Astrocyte of the hippocampus (primary cell): ENCODE results near the gene ARMS2.

Experiments used
- DNase-seq: peaks from one replicate; pipeline ENCODE4 v3.0.0; 2011; ENCODE audit warnings: low read depth, low spot score

Gene ARMS2

DNA sequence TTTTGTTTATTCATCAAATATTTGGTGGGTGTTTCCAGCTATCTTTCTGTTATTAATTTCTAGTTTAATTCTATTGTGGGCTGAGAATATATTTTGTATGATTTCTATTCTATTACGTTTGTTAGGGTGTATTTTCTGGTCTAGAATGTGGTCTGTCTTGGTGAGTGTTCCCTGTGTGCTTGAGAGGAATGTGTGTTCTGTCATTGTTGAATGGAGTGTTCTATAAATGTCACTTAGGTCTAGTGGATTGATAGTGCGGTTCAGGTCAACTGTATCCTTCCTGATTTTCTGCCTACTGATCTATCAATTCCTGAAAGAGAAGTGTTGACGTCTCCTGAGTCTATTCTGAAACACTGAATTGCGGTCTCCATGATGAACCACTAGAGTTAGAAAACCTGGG, 15.4 kb downstream of the ARMS2 start:
- DNase-seq = no peak

DNA sequence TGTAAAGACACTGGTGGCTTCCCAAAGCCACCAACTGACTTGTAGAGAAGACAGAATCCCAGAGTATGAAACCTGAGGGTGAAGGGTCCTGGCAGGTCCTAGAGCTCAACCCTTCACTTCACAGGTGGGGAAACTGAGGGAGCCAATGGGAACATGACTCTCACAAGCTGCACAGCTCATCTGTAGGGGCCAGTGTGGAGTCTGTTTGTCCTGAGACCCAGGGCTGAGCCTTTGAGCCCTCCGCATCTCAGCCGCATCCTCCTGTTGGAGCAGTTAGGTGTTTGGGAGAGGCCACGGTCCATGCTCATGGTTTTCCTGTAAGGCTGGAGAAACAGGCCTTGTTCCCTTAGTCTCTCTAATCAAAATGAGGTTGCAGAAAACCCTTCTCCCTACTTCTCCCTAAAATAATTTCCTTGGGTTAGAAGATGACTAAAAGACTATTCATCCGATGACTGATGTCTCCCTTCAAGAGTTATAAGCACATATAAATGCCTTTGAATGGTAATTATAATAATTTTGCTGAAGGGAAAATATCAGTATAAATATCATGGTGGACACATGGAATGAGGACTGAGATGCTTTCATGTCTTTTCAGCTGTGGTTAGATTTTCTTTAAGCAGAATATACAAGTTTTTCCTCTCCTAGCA, 17.2 kb downstream of the ARMS2 start:
- DNase-seq = no peak

DNA sequence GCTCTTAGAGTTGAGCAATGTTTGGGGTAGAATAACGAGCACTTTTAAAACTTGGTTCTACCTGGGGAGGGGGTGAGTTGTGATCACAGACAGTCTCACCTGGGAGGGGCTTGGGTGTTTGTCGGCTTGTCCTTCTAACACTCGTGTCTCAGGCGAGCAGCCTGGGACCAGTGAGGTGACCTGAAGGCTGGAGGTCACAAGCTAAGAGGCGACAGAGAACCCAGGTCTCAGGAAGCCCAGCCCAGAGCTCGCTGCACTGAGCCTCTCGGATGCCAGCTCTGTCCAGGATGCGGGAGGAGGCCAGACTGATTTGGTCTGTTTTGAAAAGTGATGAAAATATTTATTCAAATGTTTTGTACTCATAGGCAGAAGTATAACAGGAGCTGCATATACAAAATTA, 18.7 kb downstream of the ARMS2 start:
- DNase-seq = no peak

DNA sequence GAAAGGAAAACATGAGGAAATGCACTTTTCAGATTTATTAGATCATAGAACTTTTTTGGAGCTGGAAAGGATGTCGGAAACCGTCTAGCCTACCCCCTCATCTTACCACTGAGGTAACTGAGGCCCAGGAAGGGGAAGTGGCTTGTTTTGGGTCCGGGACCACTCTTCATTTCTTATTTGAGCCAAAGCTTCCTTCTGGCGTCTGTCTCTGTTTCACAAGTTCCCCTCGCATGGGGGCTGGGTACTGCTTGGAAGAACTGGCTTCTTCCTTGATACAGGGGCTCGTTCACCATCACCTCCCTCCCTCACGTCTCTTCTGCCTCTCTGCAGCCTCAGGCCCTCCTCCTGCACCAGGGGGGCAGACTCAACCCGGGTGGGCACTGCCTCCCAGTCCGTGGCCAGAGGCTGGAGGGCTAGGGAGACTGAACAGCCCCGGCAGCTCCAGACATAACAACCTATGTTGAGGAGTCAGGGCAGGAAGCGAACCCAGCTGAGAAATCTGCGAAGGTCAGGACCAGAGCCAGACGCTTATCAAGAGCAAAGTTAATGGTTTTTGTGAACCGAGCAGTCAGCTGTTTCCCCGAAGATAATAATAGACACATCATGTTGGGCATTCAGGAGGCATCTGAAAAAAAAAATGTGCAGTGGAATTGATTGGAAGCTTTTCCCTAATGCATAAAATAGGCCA, 19.8 kb downstream of the ARMS2 start:
- no peak for DNase-seq

DNA sequence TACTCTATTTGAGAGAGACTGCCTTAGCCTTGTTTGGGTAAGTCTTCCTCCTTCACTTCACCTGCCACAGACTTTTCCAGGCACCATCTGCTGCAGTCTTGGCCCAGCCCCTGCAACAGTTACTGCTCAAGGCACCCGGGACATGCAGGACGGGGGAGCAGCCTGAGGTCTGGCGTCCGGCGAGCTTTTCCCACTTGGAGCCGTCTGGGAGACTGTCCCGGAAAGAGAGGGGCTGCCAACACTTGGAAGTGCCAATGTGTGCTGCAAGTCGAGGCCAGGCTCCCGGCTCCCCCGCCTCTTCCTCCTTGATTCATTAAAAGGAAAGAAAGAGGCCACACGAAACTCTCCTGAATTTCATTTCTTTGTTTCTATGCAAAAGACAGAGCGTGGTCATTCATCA, 20.6 kb downstream of the ARMS2 start:
- peak; percentile 53 for DNase-seq

DNA sequence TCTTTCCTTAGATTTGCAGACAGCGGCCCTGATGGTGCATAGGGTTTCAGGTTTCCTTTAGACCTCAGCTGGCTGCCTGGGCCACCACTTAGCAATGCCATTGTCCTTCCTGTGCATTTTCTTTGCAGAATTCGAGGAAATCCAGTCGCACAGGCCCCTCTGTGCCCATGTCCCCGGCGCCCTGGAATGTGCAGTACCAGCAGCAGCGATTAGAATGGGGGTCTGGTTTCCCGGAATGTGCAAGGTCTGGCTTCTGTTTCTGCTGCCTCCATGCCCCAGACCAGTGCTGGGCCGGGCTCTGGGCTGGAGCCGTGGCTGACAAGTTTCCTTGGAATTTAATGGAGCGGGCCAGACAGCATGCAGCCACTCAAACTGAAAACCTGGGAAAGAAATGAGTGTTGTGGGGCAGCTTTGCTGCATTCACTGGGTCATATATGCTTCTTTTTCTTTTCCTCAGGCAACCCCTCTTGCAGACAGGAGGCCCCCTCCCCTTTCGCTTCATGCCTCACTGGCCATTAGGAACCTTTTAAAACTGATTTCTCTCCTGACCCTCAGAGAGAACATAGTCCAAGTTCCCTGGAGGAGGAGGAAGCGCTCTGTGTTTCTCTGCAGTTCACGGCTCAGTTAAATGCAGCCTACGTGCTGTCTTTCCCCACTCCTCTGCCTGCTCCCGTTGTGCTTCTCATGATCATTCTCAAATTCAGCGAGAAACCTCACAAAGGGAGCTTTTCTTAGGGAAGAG, 21.3 kb downstream of the ARMS2 start:
- DNase-seq = peak; percentile 81

DNA sequence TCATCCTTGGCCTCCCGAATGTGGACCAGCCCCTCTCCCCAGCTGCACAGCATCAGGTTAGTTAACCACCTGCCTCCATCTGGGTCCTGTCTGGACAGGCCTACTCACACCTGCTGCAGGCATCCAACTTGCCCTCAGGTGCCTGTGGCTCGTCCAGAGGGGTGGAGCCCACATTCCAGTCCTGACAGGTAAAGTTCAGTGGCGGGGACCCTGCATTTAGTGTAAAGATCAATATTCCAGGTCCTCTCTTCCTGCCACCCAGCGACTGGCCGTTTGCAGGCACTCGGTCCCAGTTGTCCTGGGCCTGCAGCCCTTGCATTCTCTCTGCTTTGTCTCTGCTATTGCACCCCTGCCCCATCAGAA, 21.9 kb downstream of the ARMS2 start:
- no peak for DNase-seq

DNA sequence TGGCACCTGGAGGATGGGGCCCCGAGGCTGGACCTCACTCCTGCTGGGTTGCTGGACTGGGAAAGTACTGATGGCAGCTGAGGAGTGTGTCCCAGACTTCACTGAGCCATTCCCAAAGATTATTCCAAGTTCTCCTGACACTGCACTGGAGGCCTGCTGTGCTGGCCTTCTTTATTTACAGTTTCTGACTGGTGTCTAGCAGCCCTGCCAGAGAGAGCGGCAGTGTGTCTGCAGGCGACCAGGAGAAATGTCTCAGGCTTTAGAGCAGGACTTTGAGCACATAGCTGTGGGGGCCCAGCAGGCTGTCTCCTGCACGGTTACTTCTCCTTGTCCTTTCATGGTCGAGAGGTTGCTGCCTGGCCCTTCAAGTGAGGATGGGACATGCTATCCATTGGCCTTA, 23.0 kb downstream of the ARMS2 start:
- DNase-seq = no peak

DNA sequence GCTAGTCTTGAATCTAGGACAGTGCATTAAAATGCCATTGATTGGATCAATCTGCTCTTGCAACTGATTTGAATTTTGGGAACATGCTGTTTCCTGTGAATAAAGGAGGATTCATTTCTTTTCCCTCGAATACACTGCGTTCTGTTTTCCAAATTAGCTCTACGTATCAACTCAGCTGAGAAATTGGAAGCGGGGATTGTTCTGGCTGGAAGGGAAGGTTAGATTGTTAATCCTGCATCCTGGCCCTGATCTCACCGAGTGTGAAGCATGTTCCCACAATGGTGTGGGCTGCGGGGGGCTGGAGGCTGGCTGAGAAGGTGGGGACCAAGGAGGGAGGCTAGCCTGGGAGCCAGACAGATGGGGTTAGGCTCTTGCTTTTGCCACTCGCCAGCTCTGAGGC, 24.5 kb downstream of the ARMS2 start:
- DNase-seq = no peak

DNA sequence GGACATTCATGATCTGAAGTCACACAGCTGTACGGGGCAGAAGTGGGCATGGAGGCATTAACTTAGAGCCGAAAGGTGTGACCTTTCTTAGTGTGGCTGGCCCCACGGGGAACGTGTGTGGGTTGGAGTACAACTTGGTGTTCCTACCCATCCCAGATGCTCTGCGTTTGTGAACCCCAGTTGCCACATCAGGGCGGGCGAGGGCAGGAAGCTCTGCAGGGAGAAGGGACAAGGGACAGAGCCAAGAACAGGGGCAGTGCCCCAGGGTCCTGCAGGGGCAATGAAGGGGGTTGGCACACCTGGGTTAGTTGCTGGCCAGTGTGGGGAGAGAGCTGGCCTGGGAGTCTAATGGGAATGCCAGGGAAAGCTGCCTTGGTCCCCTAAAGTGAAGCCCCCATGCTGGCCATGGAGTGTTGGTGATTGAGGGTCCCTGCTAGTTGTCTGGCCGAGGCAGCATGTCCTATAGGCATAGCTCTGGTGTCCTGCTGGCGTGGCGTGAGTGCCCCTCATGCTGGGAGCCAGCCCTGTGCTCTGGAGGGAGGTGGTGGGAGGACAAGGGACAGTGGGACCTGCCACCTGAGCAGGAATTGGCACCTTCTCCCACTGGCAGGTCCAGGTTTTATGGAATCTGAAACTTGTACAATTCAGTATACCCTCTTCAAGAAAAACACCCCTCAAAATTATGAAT, 25.8 kb downstream of the ARMS2 start:
- DNase-seq = no peak

DNA sequence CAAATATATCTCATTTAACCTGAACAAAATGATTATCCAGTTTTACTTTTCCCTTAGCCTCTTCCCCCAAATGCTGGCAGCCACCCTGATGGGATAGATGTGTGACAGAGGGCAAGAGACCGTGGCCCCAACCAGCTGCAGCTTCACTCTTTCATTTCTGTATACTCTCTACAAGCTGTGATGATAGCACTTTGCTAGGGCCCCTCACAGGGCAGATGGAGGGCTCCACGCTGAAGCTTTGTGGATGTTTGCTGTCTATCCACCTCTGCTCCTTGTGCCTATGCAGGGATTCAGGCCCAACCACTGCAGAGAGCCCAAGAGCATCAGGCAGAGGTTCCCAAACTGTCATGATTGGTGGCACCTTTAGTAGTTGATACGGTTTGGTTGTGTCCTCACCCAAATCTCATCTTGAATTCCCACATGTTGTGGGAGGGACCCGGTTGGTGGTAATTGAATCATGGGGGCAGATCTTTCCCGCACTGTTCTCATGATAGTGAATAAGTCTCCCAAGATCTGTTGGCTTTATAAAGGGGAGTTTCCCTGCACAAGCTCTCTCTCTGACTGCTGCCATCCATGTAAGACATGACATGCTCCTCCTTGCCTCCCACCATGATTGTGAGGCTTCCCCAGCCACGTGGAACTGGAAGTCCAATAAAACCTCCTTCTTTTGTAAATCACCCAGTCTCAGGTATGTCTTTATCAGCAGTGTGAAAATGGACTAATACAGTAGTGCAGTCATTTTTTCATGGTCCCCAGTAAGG, 27.0 kb downstream of the ARMS2 start:
- DNase-seq = no peak

DNA sequence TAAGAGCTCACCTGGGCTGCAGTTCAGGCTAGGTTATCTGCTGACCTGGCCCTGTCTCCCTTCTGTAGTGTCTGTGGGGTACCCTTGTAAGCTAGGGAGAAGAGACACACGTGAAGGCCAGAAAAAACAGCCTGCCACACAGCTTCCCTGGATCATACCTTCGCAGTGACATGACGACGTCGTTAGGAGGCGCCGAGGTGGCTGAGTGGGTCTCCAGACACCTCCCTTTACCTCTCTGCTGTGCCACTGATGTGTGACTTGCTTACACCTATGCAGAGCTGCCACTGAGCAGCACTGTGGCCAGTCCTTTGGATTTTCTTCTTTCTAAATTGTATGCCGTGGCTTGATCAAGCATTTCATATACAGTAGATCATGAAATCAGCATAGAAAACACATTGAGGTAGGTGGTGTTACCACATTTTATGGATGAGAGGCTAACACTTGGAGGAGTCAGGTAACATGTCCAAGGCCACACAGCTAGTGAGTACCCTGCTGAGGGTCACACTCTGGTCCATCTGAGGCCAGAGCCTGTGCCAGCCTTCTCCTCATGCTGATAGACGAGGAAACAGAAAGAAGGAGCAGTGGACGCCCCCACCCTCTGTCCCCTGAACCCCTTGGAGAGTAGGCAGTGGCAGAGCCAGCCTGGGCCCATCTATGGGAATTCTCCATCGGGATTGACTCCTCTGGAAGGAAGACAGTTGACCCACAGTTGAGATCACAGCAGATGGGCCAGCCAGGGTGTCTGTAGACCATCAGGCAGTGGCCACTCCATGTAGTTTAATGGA, 30.0 kb downstream of the ARMS2 start:
- DNase-seq = no peak

DNA sequence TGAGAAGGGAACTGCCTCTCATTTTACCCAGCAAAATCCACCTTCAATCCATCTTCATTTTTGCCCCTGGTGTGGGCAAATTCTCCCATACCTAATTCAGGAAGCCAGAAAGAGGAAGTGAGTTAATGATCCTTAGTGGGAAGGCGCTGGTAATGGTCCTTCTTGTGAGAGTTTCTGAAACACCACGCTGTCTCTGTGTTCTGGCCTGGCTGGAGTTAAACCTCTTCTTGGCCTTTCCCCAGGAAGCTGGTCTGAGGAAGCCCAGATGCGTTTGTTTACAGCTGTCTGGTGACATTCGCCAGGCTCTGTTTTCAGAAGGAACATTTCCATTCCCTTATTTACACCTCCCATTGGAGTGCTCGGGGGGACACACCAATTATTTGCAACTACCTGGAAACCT, 31.2 kb downstream of the ARMS2 start:
- DNase-seq = no peak

DNA sequence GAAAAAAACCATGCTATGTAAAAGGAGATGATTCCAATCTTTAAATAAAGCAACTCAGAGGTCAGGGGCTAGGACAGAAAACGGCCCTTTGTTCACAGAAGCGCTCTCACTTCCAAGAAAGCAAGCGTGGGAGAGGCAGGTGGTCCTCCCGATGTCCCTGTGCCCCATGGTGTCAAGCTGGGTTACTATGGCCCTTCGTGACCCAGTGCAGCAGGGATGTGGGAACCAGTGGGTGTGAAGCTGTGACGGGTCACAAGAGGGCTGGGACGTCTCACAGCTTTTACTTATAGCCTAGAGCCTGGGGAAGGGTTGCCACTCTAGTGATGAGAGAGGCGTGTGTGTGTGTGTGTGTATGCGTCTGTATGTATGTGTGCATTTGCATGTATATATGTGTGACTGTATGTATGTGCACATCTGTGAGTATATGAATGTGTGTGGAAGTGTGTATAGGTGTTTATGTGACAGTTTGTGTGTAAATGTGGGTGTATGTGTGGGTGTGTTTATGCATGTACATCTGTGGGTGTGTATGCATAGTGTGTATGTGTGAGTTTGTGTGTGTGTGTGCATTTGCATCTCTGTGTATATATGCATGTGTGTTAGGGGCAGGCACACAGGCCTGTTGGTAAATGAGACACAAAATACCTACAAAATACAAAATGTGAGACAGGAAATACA, 32.1 kb downstream of the ARMS2 start:
- DNase-seq = no peak

DNA sequence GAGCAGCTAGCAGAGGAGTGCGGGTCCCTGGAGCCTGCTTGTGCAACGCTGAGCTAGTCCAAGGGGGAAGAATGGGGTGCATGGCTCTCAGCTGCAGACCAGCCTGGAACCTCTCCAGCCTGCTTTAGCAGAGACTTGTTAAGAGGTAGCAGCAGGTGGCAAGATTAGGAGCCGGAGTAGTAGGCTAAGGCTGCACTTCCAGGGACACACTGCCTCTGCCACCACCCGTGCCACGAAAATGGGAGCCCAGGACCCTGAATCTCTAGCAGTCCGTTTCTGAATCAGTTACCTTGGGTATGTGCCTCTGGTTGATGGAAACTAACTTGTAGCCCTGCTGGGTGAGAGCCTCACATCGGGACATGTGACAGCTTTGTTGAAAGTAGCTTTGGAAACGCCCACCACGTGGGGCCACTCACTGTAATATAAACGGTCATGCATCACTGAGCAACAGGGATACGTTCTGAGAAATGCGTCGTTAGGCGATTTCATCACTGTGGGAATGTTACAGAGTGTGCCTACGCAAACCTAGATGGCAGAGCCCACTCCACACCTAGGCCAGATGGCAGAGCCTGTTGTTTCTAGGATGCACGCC, 32.8 kb downstream of the ARMS2 start:
- no peak for DNase-seq

DNA sequence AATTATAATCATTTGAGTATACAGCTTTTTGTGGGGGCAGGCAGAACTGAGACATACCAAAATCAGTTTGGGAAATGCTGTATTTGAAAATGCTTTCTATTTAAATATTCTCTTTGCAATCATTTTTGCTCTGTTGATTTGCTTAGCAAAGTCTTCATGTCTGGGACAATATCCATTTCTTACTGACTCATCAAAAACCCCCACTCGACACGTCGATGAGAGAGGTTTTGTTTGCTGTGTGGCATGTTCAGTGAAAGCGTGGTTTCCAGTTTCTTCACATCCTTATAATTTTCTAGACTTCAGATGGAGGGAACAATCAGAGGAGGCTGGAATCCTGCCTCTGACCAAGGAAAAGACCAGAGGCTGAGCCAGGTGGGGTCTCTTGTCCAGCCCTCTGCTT, 35.8 kb downstream of the ARMS2 start:
- peak; percentile 52 for DNase-seq

DNA sequence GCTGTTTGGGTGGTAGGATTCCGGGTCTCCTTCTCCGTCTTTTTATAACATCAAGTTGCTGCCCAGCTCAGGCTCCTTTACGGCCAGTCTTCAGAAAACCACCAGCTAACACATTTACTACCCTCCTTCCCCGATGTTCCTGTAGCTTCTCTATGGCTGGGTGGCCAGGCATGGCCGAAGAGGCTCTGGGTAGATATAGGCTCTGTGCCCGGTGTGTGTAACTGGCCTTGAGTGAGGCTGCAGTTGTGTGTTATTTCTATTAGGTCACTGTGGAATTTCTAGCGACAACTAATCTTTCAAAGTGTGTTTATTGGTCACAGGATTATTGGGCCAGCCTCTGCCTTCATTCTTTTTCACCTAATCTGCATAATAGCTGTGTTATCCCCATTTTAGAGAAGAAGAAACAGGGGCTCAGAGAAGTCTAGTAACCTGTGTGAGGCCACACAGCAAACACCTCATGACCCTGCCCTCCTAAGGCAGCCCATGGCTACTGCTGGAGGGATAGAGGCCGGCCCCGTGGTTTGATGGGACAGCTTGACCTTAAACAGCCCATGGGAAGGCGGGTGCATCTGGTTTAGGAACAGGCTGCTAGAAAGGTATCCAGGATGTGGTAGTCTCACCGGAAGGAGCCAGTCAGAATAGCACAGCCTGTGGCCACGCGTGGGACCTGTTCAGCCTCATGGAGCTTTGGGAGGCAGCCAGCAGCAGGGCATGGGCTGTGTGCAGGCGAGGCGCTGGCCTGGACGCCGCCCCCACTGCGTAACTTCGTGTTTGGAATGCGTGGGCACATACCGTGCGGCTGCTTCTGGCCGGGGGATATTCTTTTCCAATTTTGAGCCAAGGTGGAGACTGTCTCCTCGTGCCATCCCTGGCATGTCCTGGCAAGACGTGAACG, 36.6 kb downstream of the ARMS2 start:
- peak; percentile 49 for DNase-seq

DNA sequence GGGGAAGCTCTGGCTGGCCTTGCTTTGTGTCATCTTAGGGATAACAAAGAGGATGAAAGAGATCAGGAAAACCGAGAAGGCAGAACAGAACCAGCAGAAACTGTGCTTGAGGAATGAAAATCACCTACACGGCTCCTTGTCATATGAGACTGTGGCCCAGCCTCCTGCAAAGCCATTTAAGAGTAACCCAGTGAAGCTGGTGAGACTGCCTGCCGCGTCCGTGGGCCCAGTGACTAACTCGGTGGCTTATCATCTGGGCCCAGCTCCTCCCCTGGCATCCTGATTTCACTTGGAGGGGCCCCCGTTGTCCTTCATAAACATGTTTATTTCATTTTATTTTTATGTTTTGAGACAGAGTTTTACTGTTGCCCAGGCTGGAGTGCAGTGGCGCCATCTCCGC, 37.6 kb downstream of the ARMS2 start:
- DNase-seq = no peak

DNA sequence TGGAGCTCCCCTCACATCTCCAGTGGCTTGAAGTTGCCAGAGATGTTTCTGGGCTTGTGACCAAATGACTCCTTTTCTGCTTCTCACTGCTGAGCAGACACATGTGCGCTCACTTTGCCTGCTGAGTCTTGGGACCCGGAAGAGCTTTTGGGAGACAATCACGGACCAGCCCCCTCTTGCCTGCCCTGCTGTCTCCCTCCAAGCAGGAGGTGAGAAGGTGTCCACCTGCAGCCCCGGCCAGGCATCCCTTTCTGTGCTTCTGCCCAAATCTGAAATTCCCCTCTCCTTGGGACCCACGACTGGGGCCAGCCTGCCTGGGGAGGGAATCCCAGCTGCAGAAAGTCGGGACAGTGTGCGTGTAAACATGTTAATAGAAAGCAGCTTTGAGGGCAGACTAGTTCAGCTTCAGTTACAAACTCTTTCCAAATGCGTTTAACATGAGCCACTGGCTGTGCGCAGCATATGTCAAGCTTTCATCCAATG, 38.6 kb downstream of the ARMS2 start:
- DNase-seq = no peak
